HG03469 (cell line): Measurements from ENCODE around the gene YY1.
"Not testable (repeated sequence)": the region's sequence is repeated elsewhere in the genome, so short reads cannot be mapped to it uniquely, and the experiment has no call there.

Experiments
- ATAC-seq: cut with Tn5 transposase; IDR thresholded peaks from one replicate; pipeline ENCODE4 v1.9.1; 2021; ENCODE audit warnings: mild to moderate bottlenecking, moderate library complexity, moderate number of reproducible peaks; ENCODE audit not compliant: unreplicated experiment

YY1 gene

GRCh38 chr14:100309028-100309737 lies 70.2 kb downstream of the YY1 start:
- ATAC-seq = no peak

- ATAC-seq = not testable (repeated sequence)
Measured at GRCh38 chr14:100312110-100312876, 73.3 kb downstream of the YY1 start.

GRCh38 chr14:100312877-100313400 lies 74.0 kb downstream of the YY1 start:
- ATAC-seq = no peak

GRCh38 chr14:100313464-100314230 lies 74.7 kb downstream of the YY1 start:
- ATAC-seq = no peak

- no peak for ATAC-seq
Measured at GRCh38 chr14:100314724-100315123, 75.8 kb downstream of the YY1 start.

GRCh38 chr14:100317389-100317788 lies 78.4 kb downstream of the YY1 start:
- no peak for ATAC-seq

- ATAC-seq = peak; percentile 74
Measured at GRCh38 chr14:100317912-100318808, 79.2 kb downstream of the YY1 start.

GRCh38 chr14:100320157-100320856 lies 81.4 kb downstream of the YY1 start:
- no peak for ATAC-seq

- no peak for ATAC-seq
Measured at GRCh38 chr14:100321473-100322137, 82.7 kb downstream of the YY1 start.

- ATAC-seq = no peak
Measured at GRCh38 chr14:100322138-100322957, 83.4 kb downstream of the YY1 start.

- no peak for ATAC-seq
Measured at GRCh38 chr14:100323121-100323941, 84.4 kb downstream of the YY1 start, which contains the start of gene SLC25A47. Gene SLC25A47 (plus strand): TSS chr14:100323339. CDS start chr14:100323415, 76 bp downstream.

GRCh38 chr14:100323942-100324307 lies 85.0 kb downstream of the YY1 start:
- no peak for ATAC-seq

GRCh38 chr14:100325231-100325632 lies 86.3 kb downstream of the YY1 start:
- no peak for ATAC-seq

- ATAC-seq = no peak
Measured at GRCh38 chr14:100325958-100326357, 87.0 kb downstream of the YY1 start.

- ATAC-seq = no peak
Measured at GRCh38 chr14:100327128-100327527, 88.2 kb downstream of the YY1 start.

- no peak for ATAC-seq
Measured at GRCh38 chr14:100328495-100329163, 89.7 kb downstream of the YY1 start.
